ENCODE results near the gene MCM3AP. TPM values are rescaled to one million over a fixed set of nuclear protein-coding genes. Genes with fewer than 3 reads are reported as not detected.

The MCM3AP gene
- total RNA-seq, 1 donor from 2014 or later: 72.4 TPM

GRCh38 chr21:46191257-46191685 lies 94.1 kb downstream of the MCM3AP start:
- Mint-ChIP-seq H3K36me3 (peaks cover 25% of the 10 kb centered on the region), H3K27ac (no peak overlapping the region), H3K4me3 (no peak overlapping the region), H3K27me3 (ENCODE audit: insufficient read depth, low read depth) (peaks cover 2% of the 10 kb centered on the region), H3K9me3 (no peaks in the 10 kb centered on the region), H3K4me1 (peaks cover 41% of the 10 kb centered on the region)
- Histone ChIP-seq H3K4me3 (no peak overlapping the region), H3K79me2 (ENCODE audit: low read depth) (no peaks in the 10 kb centered on the region), H3K4me2 (no peak overlapping the region), H3K27me3 (no peaks in the 10 kb centered on the region), H4K20me1 (ENCODE audit: low read depth) (no peaks in the 10 kb centered on the region), H2AFZ (replicated peaks) (no peak overlapping the region), H3K36me3 (no peaks in the 10 kb centered on the region), H3K27ac (no peak overlapping the region), H3K9me3 (ENCODE audit: low read depth) (no peaks in the 10 kb centered on the region), H3F3A (ENCODE audit: low read depth) (peaks cover 5% of the 10 kb centered on the region), H3K4me1 (peaks cover 8% of the 10 kb centered on the region), H3K9ac (no peak overlapping the region)
- DNase-seq (ENCODE audit: low spot score): no peak
- TF ChIP-seq EZH2phosphoT487 (IDR thresholded peaks at IDR 0.05) (no peak), EZH2 (IDR thresholded peaks at IDR 0.05) (no peak)
- TF ChIP-seq, protein P1, sequence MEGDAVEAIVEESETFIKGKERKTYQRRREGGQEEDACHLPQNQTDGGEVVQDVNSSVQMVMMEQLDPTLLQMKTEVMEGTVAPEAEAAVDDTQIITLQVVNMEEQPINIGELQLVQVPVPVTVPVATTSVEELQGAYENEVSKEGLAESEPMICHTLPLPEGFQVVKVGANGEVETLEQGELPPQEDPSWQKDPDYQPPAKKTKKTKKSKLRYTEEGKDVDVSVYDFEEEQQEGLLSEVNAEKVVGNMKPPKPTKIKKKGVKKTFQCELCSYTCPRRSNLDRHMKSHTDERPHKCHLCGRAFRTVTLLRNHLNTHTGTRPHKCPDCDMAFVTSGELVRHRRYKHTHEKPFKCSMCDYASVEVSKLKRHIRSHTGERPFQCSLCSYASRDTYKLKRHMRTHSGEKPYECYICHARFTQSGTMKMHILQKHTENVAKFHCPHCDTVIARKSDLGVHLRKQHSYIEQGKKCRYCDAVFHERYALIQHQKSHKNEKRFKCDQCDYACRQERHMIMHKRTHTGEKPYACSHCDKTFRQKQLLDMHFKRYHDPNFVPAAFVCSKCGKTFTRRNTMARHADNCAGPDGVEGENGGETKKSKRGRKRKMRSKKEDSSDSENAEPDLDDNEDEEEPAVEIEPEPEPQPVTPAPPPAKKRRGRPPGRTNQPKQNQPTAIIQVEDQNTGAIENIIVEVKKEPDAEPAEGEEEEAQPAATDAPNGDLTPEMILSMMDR (IDR thresholded peaks at IDR 0.05): no peak

DNA sequence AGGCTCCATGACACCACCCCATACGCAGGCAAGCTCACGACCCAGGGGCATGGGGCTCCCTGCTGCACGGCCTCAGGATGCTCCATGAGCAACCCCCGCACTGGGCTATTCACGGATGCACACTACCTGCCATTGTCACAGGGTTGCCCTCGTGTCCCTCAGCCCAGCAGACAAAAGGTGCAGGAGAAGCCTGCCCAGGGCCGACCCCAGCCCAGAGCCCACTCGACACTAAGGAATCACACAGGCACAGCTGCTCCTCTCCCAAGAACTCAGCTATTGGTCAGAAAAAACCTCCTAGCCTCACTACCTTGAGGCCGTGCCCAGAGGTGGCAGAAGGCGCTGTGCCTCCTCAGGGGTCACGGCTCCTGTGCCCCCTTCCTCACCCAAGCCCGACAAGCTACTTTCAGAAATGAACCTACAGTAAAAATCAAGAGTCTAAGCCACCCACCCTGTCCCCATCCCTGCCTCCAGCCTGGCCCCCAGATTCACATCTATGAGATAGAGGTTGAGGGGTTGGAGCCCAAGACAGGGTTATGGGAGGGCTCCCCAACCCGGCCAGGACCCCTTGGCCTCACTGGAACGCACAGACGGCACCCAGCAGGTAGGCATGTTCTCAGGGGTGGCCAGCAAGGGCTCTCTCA lies 94.8 kb downstream of the MCM3AP start:
- Histone ChIP-seq H3F3A (ENCODE audit: low read depth) (peaks cover 5% of the 10 kb centered on the region), H3K79me2 (ENCODE audit: low read depth) (no peaks in the 10 kb centered on the region), H3K4me2 (no peak overlapping the region), H2AFZ (replicated peaks) (no peak overlapping the region), H3K4me1 (peaks cover 8% of the 10 kb centered on the region), H3K27me3 (no peaks in the 10 kb centered on the region), H3K27ac (no peak overlapping the region), H3K36me3 (no peaks in the 10 kb centered on the region), H3K9me3 (ENCODE audit: low read depth) (no peaks in the 10 kb centered on the region), H3K4me3 (no peak overlapping the region), H3K9ac (no peak overlapping the region), H4K20me1 (ENCODE audit: low read depth) (no peaks in the 10 kb centered on the region)
- Mint-ChIP-seq H3K27me3 (ENCODE audit: insufficient read depth, low read depth) (peaks cover 2% of the 10 kb centered on the region), H3K9me3 (no peaks in the 10 kb centered on the region), H3K4me3 (peak overlapping the region; percentile 18), H3K27ac (no peak overlapping the region), H3K4me1 (peaks cover 43% of the 10 kb centered on the region), H3K36me3 (peaks cover 25% of the 10 kb centered on the region)
- TF ChIP-seq EZH2phosphoT487 (IDR thresholded peaks at IDR 0.05) (no peak), EZH2 (IDR thresholded peaks at IDR 0.05) (no peak)
- TF ChIP-seq, protein P1 (IDR thresholded peaks at IDR 0.05): no peak
- DNase-seq (ENCODE audit: low spot score): no peak

- H3K4me1 ChIP-seq: peaks cover 14% of the 10 kb centered on the region
- no peak overlapping the region for H2AFZ ChIP-seq (replicated peaks)
- no peaks in the 10 kb centered on the region for H3K79me2 ChIP-seq (ENCODE audit: low read depth)
- no peaks in the 10 kb centered on the region for H3K36me3 ChIP-seq
- no peaks in the 10 kb centered on the region for H4K20me1 ChIP-seq (ENCODE audit: low read depth)
- DNase-seq (ENCODE audit: low spot score): no peak
- peaks cover 8% of the 10 kb centered on the region for H3F3A ChIP-seq (ENCODE audit: low read depth)
- no peaks in the 10 kb centered on the region for H3K9me3 ChIP-seq (ENCODE audit: low read depth)
- H3K4me2 ChIP-seq: no peak overlapping the region
- Mint-ChIP-seq H3K9me3 (no peaks in the 10 kb centered on the region), H3K4me3 (no peak overlapping the region), H3K27me3 (ENCODE audit: insufficient read depth, low read depth) (peaks cover 2% of the 10 kb centered on the region), H3K27ac (no peak overlapping the region), H3K36me3 (peaks cover 21% of the 10 kb centered on the region), H3K4me1 (peaks cover 49% of the 10 kb centered on the region)
- H3K9ac ChIP-seq: no peak overlapping the region
- H3K27me3 ChIP-seq: no peaks in the 10 kb centered on the region
- TF ChIP-seq, protein P1 (IDR thresholded peaks at IDR 0.05): no peak
- TF ChIP-seq EZH2 (IDR thresholded peaks at IDR 0.05): no peak
- no peak for TF ChIP-seq EZH2phosphoT487 (IDR thresholded peaks at IDR 0.05)
- no peak overlapping the region for H3K27ac ChIP-seq
- no peak overlapping the region for H3K4me3 ChIP-seq
Measured at GRCh38 chr21:46189959-46190490, 95.4 kb downstream of the MCM3AP start.
